SK-N-SH (cell line): ENCODE results near the gene LRRC3C. TPM values are rescaled to one million over a fixed set of nuclear protein-coding genes. Genes with fewer than 3 reads are reported as not detected.

Experiments used
- CTCF ChIA-PET: fragments of 300-600, 350-600 bp; formaldehyde crosslinking; extraction: SDS; loops from one replicate; lab custom pipeline; 2021; lab: Yijun Ruan, JAX
- POLR2A ChIA-PET: fragments of 350-600 bp; sonication (Branson Sonifier 250); formaldehyde crosslinking; extraction: SDS; loops from one replicate; lab custom pipeline; 2020; ENCODE audit warnings: antibody characterized with exemption, inconsistent platforms; lab: Yijun Ruan, JAX
- DNase-seq: peaks from one replicate; pipeline ENCODE4 v3.0.0; 2012
- H2AFZ ChIP-seq: fragments of 200-600 bp; sonication (generic); 2 replicates; pipeline ENCODE4 v1.8.1; 2016; ENCODE audit warnings: antibody characterized with exemption, mild to moderate bottlenecking, low read depth
- H3F3A ChIP-seq: fragments of 200-600 bp; sonication (generic); replicated peaks from 2 replicates; pipeline ENCODE3; 2016; ENCODE audit warnings: antibody characterized with exemption, mild to moderate bottlenecking; ENCODE audit not compliant: insufficient read depth
- H3K27ac ChIP-seq, 2 experiments: fragments of 200-500 bp in 1 of 2; fragments of 200-600 bp in 1 of 2; sonication (Bioruptor generic) in 1 of 2; sonication (generic), shearing (Covaris generic) in 1 of 2; 2 replicates each; pipeline versions ENCODE4 v1.5.1 to v1.6.1; 2014 to 2016; ENCODE audit warnings: low read depth in 2 of 2, inconsistent platforms in 1 of 2, low read length in 1 of 2, mild to moderate bottlenecking in 1 of 2, mixed read lengths in 1 of 2
- H3K27me3 ChIP-seq: fragments of 200-600 bp; sonication (generic), shearing (Covaris generic); 2 replicates; pipeline ENCODE4 v1.6.1; 2016; ENCODE audit warnings: mixed run types; ENCODE audit not compliant: insufficient read depth
- H3K36me3 ChIP-seq, 2 experiments: fragments of 200-500 bp in 1 of 2; fragments of 200-600 bp in 1 of 2; sonication (Bioruptor generic) in 1 of 2; sonication (generic) in 1 of 2; replicated peaks in 1 of 2; 2 replicates each; pipeline versions ENCODE3 to v1.5.1; 2014 to 2016; ENCODE audit warnings: low read length in 1 of 2, mild to moderate bottlenecking in 1 of 2; ENCODE audit not compliant: insufficient read depth in 2 of 2, control insufficient read depth in 1 of 2
- H3K4me1 ChIP-seq, 2 experiments: fragments of 200-500 bp in 1 of 2; fragments of 200-600 bp in 1 of 2; sonication (Bioruptor generic) in 1 of 2; sonication (generic), shearing (Covaris generic) in 1 of 2; 2 replicates each; pipeline versions ENCODE4 v1.5.1 to v1.6.1; 2014 to 2016; ENCODE audit warnings: low read depth in 1 of 2, low read length in 1 of 2, mixed run types in 1 of 2; ENCODE audit not compliant: insufficient read depth in 2 of 2, control insufficient read depth in 1 of 2
- H3K4me2 ChIP-seq: fragments of 200-600 bp; sonication (generic), shearing (Covaris generic); 2 replicates; pipeline ENCODE4 v1.6.1; 2017; ENCODE audit warnings: mixed run types
- H3K4me3 ChIP-seq, 2 experiments: fragments of 200-500 bp in 1 of 2; fragments of 200-600 bp in 1 of 2; sonication (Bioruptor generic) in 1 of 2; sonication (generic), shearing (Covaris generic) in 1 of 2; 2 replicates each; pipeline versions ENCODE4 v1.5.1 to v1.8.1; 2014 to 2016; ENCODE audit warnings: low read depth in 2 of 2, inconsistent platforms in 1 of 2, low read length in 1 of 2, mild to moderate bottlenecking in 1 of 2, mixed read lengths in 1 of 2, moderate library complexity in 1 of 2
- H3K79me2 ChIP-seq: fragments of 200-600 bp; sonication (generic); 2 replicates; pipeline ENCODE4 v1.8.1; 2017; ENCODE audit warnings: mild to moderate bottlenecking; ENCODE audit not compliant: insufficient read depth
- H3K9ac ChIP-seq: fragments of 200-600 bp; sonication (generic); 2 replicates; pipeline ENCODE4 v1.6.1; 2017; ENCODE audit warnings: mixed run types
- H3K9me2 ChIP-seq: fragments of 200-600 bp; sonication (generic); 2 replicates; pipeline ENCODE4 v1.6.1; 2017; ENCODE audit warnings: mixed run types
- H3K9me3 ChIP-seq: fragments of 200-600 bp; sonication (generic); 2 replicates; pipeline ENCODE4 v1.6.1; 2017; ENCODE audit warnings: mixed run types, mild to moderate bottlenecking, moderate library complexity
- H4K20me1 ChIP-seq: fragments of 200-600 bp; sonication (generic); 2 replicates; pipeline ENCODE4 v1.6.1; 2017; ENCODE audit warnings: mild to moderate bottlenecking, mixed run types; ENCODE audit not compliant: insufficient read depth
- ELF1 ChIP-seq: IDR thresholded peaks from 2 replicates; pipeline ENCODE4 v1.4.0; 2012
- EP300 ChIP-seq, 2 experiments: IDR thresholded peaks; 2 replicates each; pipeline versions ENCODE4 v1.4.0 to v1.6.1; 2012; ENCODE audit warnings: borderline replicate concordance in 1 of 2, low read depth in 1 of 2, low read length in 1 of 2
- EZH2phosphoT487 ChIP-seq: fragments of 200-600 bp; sonication (generic); IDR thresholded peaks from 2 replicates; pipeline ENCODE4 v1.6.1; 2017; ENCODE audit warnings: low read depth, mixed run types, mild to moderate bottlenecking, antibody characterized with exemption, moderate library complexity, borderline replicate concordance
- FOSL2 ChIP-seq: IDR thresholded peaks from 2 replicates; pipeline ENCODE4 v1.4.0; 2012; ENCODE audit warnings: low read depth, mild to moderate bottlenecking, moderate library complexity, borderline replicate concordance
- GABPA ChIP-seq: IDR thresholded peaks from 2 replicates; pipeline ENCODE4 v1.4.0; 2012; ENCODE audit warnings: low read depth, mild to moderate bottlenecking
- MEF2A ChIP-seq: IDR thresholded peaks from 2 replicates; pipeline ENCODE4 v1.4.0; 2012; ENCODE audit warnings: low read depth, borderline replicate concordance
- NFIC ChIP-seq: IDR thresholded peaks from 2 replicates; pipeline ENCODE4 v1.4.0; 2012; ENCODE audit warnings: borderline replicate concordance
- NRF1 ChIP-seq: IDR thresholded peaks from 2 replicates; pipeline ENCODE4 v1.6.1; 2012; ENCODE audit warnings: low read depth, mild to moderate bottlenecking, low read length
- RFX5 ChIP-seq: IDR thresholded peaks from 2 replicates; pipeline ENCODE4 v1.6.1; 2012; ENCODE audit warnings: mild to moderate bottlenecking, improper control_type of control experiment, low read length
- RXRA ChIP-seq: IDR thresholded peaks from 2 replicates; pipeline ENCODE4 v1.4.0; 2012; ENCODE audit warnings: low read depth, mild to moderate bottlenecking, borderline replicate concordance
- SMC3 ChIP-seq: IDR thresholded peaks from 2 replicates; pipeline ENCODE4 v1.6.1; 2012; ENCODE audit warnings: low read depth, low read length, improper control_type of control experiment
- TAF1 ChIP-seq: IDR thresholded peaks from 2 replicates; pipeline ENCODE4 v1.6.1; 2012; ENCODE audit warnings: low read depth, mild to moderate bottlenecking, low read length, moderate library complexity, borderline replicate concordance
- USF1 ChIP-seq: IDR thresholded peaks from 2 replicates; pipeline ENCODE4 v1.4.0; 2012; ENCODE audit warnings: low read depth, borderline replicate concordance
- WGBS: methylation state at CpG from one replicate; pipeline ENCODE4 v1.1.6; 2017; ENCODE audit warnings: low lambda C conversion rate; 5-methylcytosine and 5-hydroxymethylcytosine counted together
- polyA plus RNA-seq, 3 experiments: library from polyadenylated mRNA; depleted of rRNA; stranded (reverse); fragments of >200 nt; gene quantifications; 2 replicates each; pipeline ENCODE4 v1.2.3, GENCODE V29; 2012
- TF ChIP-seq, protein P1 (sequence below): IDR thresholded peaks from 2 replicates; pipeline ENCODE4 v1.6.1; 2012; ENCODE audit warnings: mild to moderate bottlenecking, low read depth, low read length, moderate library complexity
- TF ChIP-seq, protein P2 (sequence below): fragments of 200-600 bp; sonication (generic); IDR thresholded peaks from 2 replicates; pipeline ENCODE4 v1.6.1; 2017; ENCODE audit warnings: antibody characterized with exemption, mild to moderate bottlenecking, moderate library complexity
- TF ChIP-seq, protein P3 (sequence below): fragments of 150-350 bp; IDR thresholded peaks from 2 replicates; pipeline ENCODE4 v1.6.1; 2017; ENCODE audit warnings: antibody characterized with exemption, low read length, low read depth, borderline replicate concordance
- TF ChIP-seq, protein P4 (sequence below): IDR thresholded peaks from 2 replicates; pipeline ENCODE4 v1.4.0; 2012; ENCODE audit warnings: low read depth, borderline replicate concordance

The LRRC3C gene
- polyA plus RNA-seq, 1 of the 3 experiments (the other 2 are of a cell fraction), result not detected

GRCh38 chr17:39908789-39909352 lies 18.7 kb upstream of the LRRC3C start:
- Histone ChIP-seq H3K79me2 (no peaks in the 10 kb centered on the region), H3K27me3 (no peaks in the 10 kb centered on the region), H3K36me3 (peaks cover 0 to 6% of the 10 kb centered on the region in 2 experiments), H3K4me2 (no peak overlapping the region), H3K4me1 (no peaks in the 10 kb centered on the region), H2AFZ (no peak overlapping the region), H3K9me3 (no peaks in the 10 kb centered on the region), H3K27ac (no peak overlapping the region), H3K9me2 (no peaks in the 10 kb centered on the region), H3F3A (no peaks in the 10 kb centered on the region), H3K9ac (no peak overlapping the region), H3K4me3 (no peak overlapping the region), H4K20me1 (no peaks in the 10 kb centered on the region)
- WGBS, result 80% methylated on average over 6 of the region's 6 CpGs
- TF ChIP-seq NFIC, result no peak
- ChIA-PET POLR2A (no interaction called here), CTCF (interaction anchor here (0.8 to 1.3 kb wide), 2 partner anchors 13 to 71 kb away, joined by 3 to 4 read pairs; partner anchors contain the start of gene PSMD3)
- DNase-seq, result no peak

GRCh38 chr17:39913989-39914388 lies 13.5 kb upstream of the LRRC3C start:
- no peaks in the 10 kb centered on the region for H3F3A ChIP-seq
- no peaks in the 10 kb centered on the region for H3K27me3 ChIP-seq
- H3K9me3 ChIP-seq, result no peaks in the 10 kb centered on the region
- ChIA-PET CTCF (interaction anchor here (1.1 kb wide), 1 partner anchor 9 kb away, joined by 3 read pairs; no protein-coding TSS in a partner anchor), POLR2A (no interaction called here)
- H3K4me1 ChIP-seq, result no peaks in the 10 kb centered on the region
- no peaks in the 10 kb centered on the region for H4K20me1 ChIP-seq
- peaks cover under 1 to 6% of the 10 kb centered on the region in 2 experiments for H3K36me3 ChIP-seq
- TF ChIP-seq EP300 (IDR thresholded peaks at IDR 0.05; ENCODE audit: borderline replicate concordance in 1 of 2, low read depth in 1 of 2, low read length in 1 of 2) (no peak), USF1 (no peak), FOSL2 (no peak), GABPA (no peak), NRF1 (no peak), MEF2A (no peak), RXRA (no peak), SMC3 (no peak), ELF1 (no peak), EZH2phosphoT487 (no peak), RFX5 (no peak), TAF1 (no peak)
- TF ChIP-seq, protein P1, sequence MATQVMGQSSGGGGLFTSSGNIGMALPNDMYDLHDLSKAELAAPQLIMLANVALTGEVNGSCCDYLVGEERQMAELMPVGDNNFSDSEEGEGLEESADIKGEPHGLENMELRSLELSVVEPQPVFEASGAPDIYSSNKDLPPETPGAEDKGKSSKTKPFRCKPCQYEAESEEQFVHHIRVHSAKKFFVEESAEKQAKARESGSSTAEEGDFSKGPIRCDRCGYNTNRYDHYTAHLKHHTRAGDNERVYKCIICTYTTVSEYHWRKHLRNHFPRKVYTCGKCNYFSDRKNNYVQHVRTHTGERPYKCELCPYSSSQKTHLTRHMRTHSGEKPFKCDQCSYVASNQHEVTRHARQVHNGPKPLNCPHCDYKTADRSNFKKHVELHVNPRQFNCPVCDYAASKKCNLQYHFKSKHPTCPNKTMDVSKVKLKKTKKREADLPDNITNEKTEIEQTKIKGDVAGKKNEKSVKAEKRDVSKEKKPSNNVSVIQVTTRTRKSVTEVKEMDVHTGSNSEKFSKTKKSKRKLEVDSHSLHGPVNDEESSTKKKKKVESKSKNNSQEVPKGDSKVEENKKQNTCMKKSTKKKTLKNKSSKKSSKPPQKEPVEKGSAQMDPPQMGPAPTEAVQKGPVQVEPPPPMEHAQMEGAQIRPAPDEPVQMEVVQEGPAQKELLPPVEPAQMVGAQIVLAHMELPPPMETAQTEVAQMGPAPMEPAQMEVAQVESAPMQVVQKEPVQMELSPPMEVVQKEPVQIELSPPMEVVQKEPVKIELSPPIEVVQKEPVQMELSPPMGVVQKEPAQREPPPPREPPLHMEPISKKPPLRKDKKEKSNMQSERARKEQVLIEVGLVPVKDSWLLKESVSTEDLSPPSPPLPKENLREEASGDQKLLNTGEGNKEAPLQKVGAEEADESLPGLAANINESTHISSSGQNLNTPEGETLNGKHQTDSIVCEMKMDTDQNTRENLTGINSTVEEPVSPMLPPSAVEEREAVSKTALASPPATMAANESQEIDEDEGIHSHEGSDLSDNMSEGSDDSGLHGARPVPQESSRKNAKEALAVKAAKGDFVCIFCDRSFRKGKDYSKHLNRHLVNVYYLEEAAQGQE, result no peak
- TF ChIP-seq, protein P2, sequence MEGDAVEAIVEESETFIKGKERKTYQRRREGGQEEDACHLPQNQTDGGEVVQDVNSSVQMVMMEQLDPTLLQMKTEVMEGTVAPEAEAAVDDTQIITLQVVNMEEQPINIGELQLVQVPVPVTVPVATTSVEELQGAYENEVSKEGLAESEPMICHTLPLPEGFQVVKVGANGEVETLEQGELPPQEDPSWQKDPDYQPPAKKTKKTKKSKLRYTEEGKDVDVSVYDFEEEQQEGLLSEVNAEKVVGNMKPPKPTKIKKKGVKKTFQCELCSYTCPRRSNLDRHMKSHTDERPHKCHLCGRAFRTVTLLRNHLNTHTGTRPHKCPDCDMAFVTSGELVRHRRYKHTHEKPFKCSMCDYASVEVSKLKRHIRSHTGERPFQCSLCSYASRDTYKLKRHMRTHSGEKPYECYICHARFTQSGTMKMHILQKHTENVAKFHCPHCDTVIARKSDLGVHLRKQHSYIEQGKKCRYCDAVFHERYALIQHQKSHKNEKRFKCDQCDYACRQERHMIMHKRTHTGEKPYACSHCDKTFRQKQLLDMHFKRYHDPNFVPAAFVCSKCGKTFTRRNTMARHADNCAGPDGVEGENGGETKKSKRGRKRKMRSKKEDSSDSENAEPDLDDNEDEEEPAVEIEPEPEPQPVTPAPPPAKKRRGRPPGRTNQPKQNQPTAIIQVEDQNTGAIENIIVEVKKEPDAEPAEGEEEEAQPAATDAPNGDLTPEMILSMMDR, result no peak
- TF ChIP-seq, protein P3, sequence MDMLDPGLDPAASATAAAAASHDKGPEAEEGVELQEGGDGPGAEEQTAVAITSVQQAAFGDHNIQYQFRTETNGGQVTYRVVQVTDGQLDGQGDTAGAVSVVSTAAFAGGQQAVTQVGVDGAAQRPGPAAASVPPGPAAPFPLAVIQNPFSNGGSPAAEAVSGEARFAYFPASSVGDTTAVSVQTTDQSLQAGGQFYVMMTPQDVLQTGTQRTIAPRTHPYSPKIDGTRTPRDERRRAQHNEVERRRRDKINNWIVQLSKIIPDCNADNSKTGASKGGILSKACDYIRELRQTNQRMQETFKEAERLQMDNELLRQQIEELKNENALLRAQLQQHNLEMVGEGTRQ, result no peak
- TF ChIP-seq, protein P4, sequence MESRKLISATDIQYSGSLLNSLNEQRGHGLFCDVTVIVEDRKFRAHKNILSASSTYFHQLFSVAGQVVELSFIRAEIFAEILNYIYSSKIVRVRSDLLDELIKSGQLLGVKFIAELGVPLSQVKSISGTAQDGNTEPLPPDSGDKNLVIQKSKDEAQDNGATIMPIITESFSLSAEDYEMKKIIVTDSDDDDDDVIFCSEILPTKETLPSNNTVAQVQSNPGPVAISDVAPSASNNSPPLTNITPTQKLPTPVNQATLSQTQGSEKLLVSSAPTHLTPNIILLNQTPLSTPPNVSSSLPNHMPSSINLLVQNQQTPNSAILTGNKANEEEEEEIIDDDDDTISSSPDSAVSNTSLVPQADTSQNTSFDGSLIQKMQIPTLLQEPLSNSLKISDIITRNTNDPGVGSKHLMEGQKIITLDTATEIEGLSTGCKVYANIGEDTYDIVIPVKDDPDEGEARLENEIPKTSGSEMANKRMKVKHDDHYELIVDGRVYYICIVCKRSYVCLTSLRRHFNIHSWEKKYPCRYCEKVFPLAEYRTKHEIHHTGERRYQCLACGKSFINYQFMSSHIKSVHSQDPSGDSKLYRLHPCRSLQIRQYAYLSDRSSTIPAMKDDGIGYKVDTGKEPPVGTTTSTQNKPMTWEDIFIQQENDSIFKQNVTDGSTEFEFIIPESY, result no peak
- H3K9ac ChIP-seq, result no peak overlapping the region
- H3K27ac ChIP-seq, result no peak overlapping the region
- H3K4me2 ChIP-seq, result no peak overlapping the region
- no peak overlapping the region for H3K4me3 ChIP-seq
- no peaks in the 10 kb centered on the region for H3K79me2 ChIP-seq
- H2AFZ ChIP-seq, result no peak overlapping the region
- WGBS, result 72% methylated on average over 3 of the region's 3 CpGs
- DNase-seq, result no peak
- no peaks in the 10 kb centered on the region for H3K9me2 ChIP-seq
